Activated T-helper 1 cell treated with anti-CD3 and anti-CD28 coated beads, Interleukin-2, amount 50 U/mL, for 16 hours (primary cell): Measurements from ENCODE around the gene SIPA1.
"Not testable (repeated sequence)": the region's sequence is repeated elsewhere in the genome, so short reads cannot be mapped to it uniquely, and the experiment has no call there.

Experiments used
- DNase-seq, 2 donors: peaks; one replicate each; pipeline ENCODE4 v3.0.0-alpha.2; 2020; ENCODE audit warnings: low read depth in 1 of 2, low spot score in 1 of 2

The SIPA1 gene

GRCh38 chr11:65623852-65624616 lies 13.9 kb upstream of the SIPA1 start:
- no peak for DNase-seq

GRCh38 chr11:65624931-65625627 lies 12.8 kb upstream of the SIPA1 start:
- DNase-seq = no peak

GRCh38 chr11:65625628-65626342 lies 12.1 kb upstream of the SIPA1 start:
- DNase-seq = no peak

GRCh38 chr11:65627202-65627601 lies 10.7 kb upstream of the SIPA1 start:
- no peak for DNase-seq

GRCh38 chr11:65629579-65629978 lies 8.3 kb upstream of the SIPA1 start:
- no peak for DNase-seq

- DNase-seq = no peak
Observed at GRCh38 chr11:65630215-65630614, 7.7 kb upstream of the SIPA1 start.

GRCh38 chr11:65633390-65634108 lies 4.4 kb upstream of the SIPA1 start:
- DNase-seq = no peak

GRCh38 chr11:65634109-65634436 lies 3.8 kb upstream of the SIPA1 start:
- DNase-seq = no peak

GRCh38 chr11:65634440-65634839 lies 3.5 kb upstream of the SIPA1 start:
- DNase-seq = no peak

- DNase-seq = no peak
Observed at GRCh38 chr11:65634905-65635731, 2.8 kb upstream of the SIPA1 start.

GRCh38 chr11:65636108-65637031 lies 1.5 kb upstream of the SIPA1 start:
- DNase-seq = no peak

GRCh38 chr11:65637032-65637557 lies 806 bp upstream of the SIPA1 start:
- no peak for DNase-seq

GRCh38 chr11:65639228-65639597 lies 1.3 kb downstream of the SIPA1 start:
- DNase-seq = not testable (repeated sequence)

GRCh38 chr11:65639623-65640482 lies 2.0 kb downstream of the SIPA1 start:
- DNase-seq = peak; percentile 44 to 49

- no peak for DNase-seq
Observed at GRCh38 chr11:65640483-65641296, 2.8 kb downstream of the SIPA1 start.

GRCh38 chr11:65641297-65642013 lies 3.6 kb downstream of the SIPA1 start:
- no peak for DNase-seq
